ENCODE data around the gene LYZ.

Gene LYZ

GRCh38 chr12:69332815-69333358 is 15.3 kb upstream of the LYZ start:
- Histone ChIP-seq H3K4me1 (peaks cover 0 to 86% (median 26%) of the 10 kb centered on the region in 10 experiments; a peak in 14 of 20 replicates), H3K36me3 (no peaks in the 10 kb centered on the region; a peak in 1 of 22 replicates), H4K20me1 (no peaks in the 10 kb centered on the region), H3K27me3 (peaks cover 0 to 23% (median 13%) of the 10 kb centered on the region in 11 experiments; a peak in 17 of 22 replicates), H3K27ac (no peak overlapping the region; a peak in 1 of 22 replicates), H3K4me2 (peak overlapping the region in 3 of 11 experiments; percentile 10 to 51 (median 50); a peak in 2 of 22 replicates), H3K9ac (no peak overlapping the region), H3K4me3 (no peak overlapping the region), H3K9me3 (replicated peaks in 1 of 11) (peaks cover 0 to 22% (median 0%) of the 10 kb centered on the region in 11 experiments; a peak in 3 of 22 replicates)
- no peak for TF ChIP-seq Cebpa-rat (IDR thresholded peaks at IDR 0.05)

- peak overlapping the region in 3 of 11 experiments; percentile 3 to 98 (median 32); a peak in 4 of 22 replicates for H3K27ac ChIP-seq
- H3K4me3 ChIP-seq = no peak overlapping the region
- H4K20me1 ChIP-seq = no peaks in the 10 kb centered on the region
- peaks cover 0 to 23% (median 13%) of the 10 kb centered on the region in 11 experiments; a peak in 17 of 22 replicates for H3K27me3 ChIP-seq
- no peak for TF ChIP-seq Cebpa-rat (IDR thresholded peaks at IDR 0.05)
- H3K36me3 ChIP-seq = no peaks in the 10 kb centered on the region; a peak in 1 of 22 replicates
- H3K9me3 ChIP-seq (replicated peaks in 1 of 11) = peaks cover 0 to 24% (median 0%) of the 10 kb centered on the region in 11 experiments; a peak in 5 of 22 replicates
- no peak overlapping the region for H3K9ac ChIP-seq
- H3K4me1 ChIP-seq = peaks cover 0 to 90% (median 37%) of the 10 kb centered on the region in 10 experiments; a peak in 15 of 20 replicates
- peak overlapping the region in 1 of 11 experiments; percentile 51; a peak in 2 of 22 replicates for H3K4me2 ChIP-seq
Measured at GRCh38 chr12:69334158-69334557, 14.0 kb upstream of the LYZ start.

- H3K4me3 ChIP-seq = no peak overlapping the region
- peak overlapping the region; percentile 49 to 98 (median 90) for H3K27ac ChIP-seq
- H3K4me1 ChIP-seq = peaks cover 0 to 94% (median 47%) of the 10 kb centered on the region in 10 experiments; a peak in 14 of 20 replicates
- H3K9ac ChIP-seq = peak overlapping the region in 8 of 11 experiments; percentile 39 to 70 (median 66); a peak in 15 of 22 replicates
- H3K36me3 ChIP-seq = no peaks in the 10 kb centered on the region; a peak in 1 of 22 replicates
- TF ChIP-seq Cebpa-rat (IDR thresholded peaks at IDR 0.05) = no peak
- no peaks in the 10 kb centered on the region for H4K20me1 ChIP-seq
- peak overlapping the region in 8 of 11 experiments; percentile 2 to 79 (median 54); a peak in 14 of 22 replicates for H3K4me2 ChIP-seq
- no peaks in the 10 kb centered on the region for H3K27me3 ChIP-seq
- H3K9me3 ChIP-seq (replicated peaks in 1 of 11) = peaks cover 0 to 34% (median 0%) of the 10 kb centered on the region in 11 experiments; a peak in 5 of 22 replicates
Measured at GRCh38 chr12:69337311-69338090, 10.7 kb upstream of the LYZ start.

DNA sequence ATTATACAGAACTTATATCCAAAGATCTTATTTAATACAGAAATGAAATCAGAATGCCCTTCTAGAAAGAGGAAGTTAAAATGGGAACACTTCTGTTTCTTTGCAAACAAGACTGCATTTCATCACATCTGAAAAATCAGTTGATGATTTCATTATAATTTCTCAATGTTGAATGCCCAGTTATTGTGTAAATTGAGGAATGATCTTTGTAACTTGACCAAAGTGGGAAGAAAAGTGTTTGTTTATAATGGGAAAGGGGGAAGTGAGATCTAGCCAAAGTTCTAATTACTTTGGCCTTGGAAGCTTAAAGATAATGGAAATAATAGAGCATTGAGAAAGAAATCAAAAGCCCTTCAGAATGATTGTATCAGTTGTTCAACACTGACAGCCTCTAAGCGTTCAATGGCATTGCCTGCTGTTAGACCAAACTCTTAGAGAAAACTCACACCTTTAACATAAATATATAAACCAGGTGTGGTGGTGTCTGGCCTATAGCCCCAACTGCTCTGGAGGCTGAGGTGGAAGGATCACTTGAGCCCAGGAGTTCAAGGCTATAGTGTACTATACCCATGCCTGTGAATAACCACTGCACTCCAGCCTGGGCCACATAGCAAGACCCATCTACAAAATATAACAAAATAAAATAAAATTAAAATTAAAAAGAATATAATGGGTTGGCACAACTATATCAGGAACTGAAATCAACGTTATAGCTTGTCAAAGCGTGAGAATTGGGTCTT is 9.9 kb upstream of the LYZ start:
- H3K27ac ChIP-seq = peak overlapping the region; percentile 51 to 98 (median 90)
- H3K4me1 ChIP-seq = peaks cover 0 to 95% (median 50%) of the 10 kb centered on the region in 10 experiments; a peak in 14 of 20 replicates
- H3K4me2 ChIP-seq = peak overlapping the region in 8 of 11 experiments; percentile 6 to 90 (median 59); a peak in 15 of 22 replicates
- peak in 5 of 11 experiments; percentile 32 to 92 (median 65); a peak in 8 of 22 replicates for TF ChIP-seq Cebpa-rat (IDR thresholded peaks at IDR 0.05)
- no peaks in the 10 kb centered on the region for H4K20me1 ChIP-seq
- peak overlapping the region in 9 of 11 experiments; percentile 51 to 80 (median 77); a peak in 17 of 22 replicates for H3K9ac ChIP-seq
- no peak overlapping the region for H3K4me3 ChIP-seq
- no peaks in the 10 kb centered on the region; a peak in 1 of 22 replicates for H3K36me3 ChIP-seq
- H3K9me3 ChIP-seq (replicated peaks in 1 of 11) = peaks cover 0 to 34% (median 0%) of the 10 kb centered on the region in 11 experiments; a peak in 5 of 22 replicates
- H3K27me3 ChIP-seq = no peaks in the 10 kb centered on the region

- Histone ChIP-seq H3K4me3 (no peak overlapping the region), H3K9ac (peak overlapping the region in 7 of 11 experiments; percentile 69 to 80 (median 77); a peak in 12 of 22 replicates), H4K20me1 (no peaks in the 10 kb centered on the region), H3K9me3 (replicated peaks in 1 of 11) (peaks cover 0 to 34% (median 0%) of the 10 kb centered on the region in 11 experiments; a peak in 5 of 22 replicates), H3K27me3 (no peaks in the 10 kb centered on the region), H3K4me1 (peaks cover 0 to 95% (median 56%) of the 10 kb centered on the region in 10 experiments; a peak in 14 of 20 replicates), H3K36me3 (no peaks in the 10 kb centered on the region; a peak in 1 of 22 replicates), H3K27ac (peak overlapping the region; percentile 51 to 98 (median 90); a peak in 20 of 22 replicates), H3K4me2 (peak overlapping the region in 6 of 11 experiments; percentile 62 to 90 (median 79); a peak in 10 of 22 replicates)
- no peak for TF ChIP-seq Cebpa-rat (IDR thresholded peaks at IDR 0.05)
Measured at GRCh38 chr12:69338936-69339335, 9.2 kb upstream of the LYZ start.

DNA sequence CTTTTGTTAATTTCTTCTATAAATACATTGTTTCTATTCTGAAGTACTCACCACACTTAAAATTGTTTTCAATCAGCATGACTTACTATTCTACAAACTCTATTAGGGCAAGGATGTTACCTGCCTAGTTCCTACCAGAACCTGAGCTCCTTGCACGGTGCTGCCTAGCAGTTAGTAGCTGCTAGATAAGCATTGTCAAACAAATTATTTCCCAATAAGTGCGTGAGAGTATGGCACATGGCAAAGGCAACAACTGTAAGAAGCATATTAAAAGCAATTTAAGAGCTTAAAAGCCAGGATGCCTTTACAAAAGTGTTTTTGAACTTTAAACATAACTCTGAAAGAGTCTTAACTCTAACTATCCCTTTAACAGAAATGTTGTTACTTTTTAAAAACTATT is 8.2 kb upstream of the LYZ start:
- TF ChIP-seq Cebpa-rat (IDR thresholded peaks at IDR 0.05) = no peak
- H3K9ac ChIP-seq = peak overlapping the region in 3 of 11 experiments; percentile 12 to 79 (median 14); a peak in 3 of 22 replicates
- peak overlapping the region in 6 of 11 experiments; percentile 48 to 90 (median 79); a peak in 10 of 22 replicates for H3K4me2 ChIP-seq
- H3K27me3 ChIP-seq = no peaks in the 10 kb centered on the region
- H3K4me1 ChIP-seq = peaks cover 0 to 95% (median 59%) of the 10 kb centered on the region in 10 experiments; a peak in 14 of 20 replicates
- peak overlapping the region in 9 of 11 experiments; percentile 80 to 98 (median 93); a peak in 16 of 22 replicates for H3K27ac ChIP-seq
- no peak overlapping the region for H3K4me3 ChIP-seq
- peaks cover 0 to 29% (median 0%) of the 10 kb centered on the region in 11 experiments; a peak in 5 of 22 replicates for H3K9me3 ChIP-seq (replicated peaks in 1 of 11)
- H3K36me3 ChIP-seq = no peaks in the 10 kb centered on the region
- no peaks in the 10 kb centered on the region for H4K20me1 ChIP-seq

- H3K27me3 ChIP-seq = no peaks in the 10 kb centered on the region
- H3K4me3 ChIP-seq = no peak overlapping the region
- no peaks in the 10 kb centered on the region for H4K20me1 ChIP-seq
- peak overlapping the region in 4 of 11 experiments; percentile 15 to 54 (median 39); a peak in 5 of 22 replicates for H3K9ac ChIP-seq
- H3K4me2 ChIP-seq = peak overlapping the region in 7 of 11 experiments; percentile 17 to 90 (median 79); a peak in 13 of 22 replicates
- H3K36me3 ChIP-seq = no peaks in the 10 kb centered on the region
- peaks cover 0 to 24% (median 0%) of the 10 kb centered on the region in 11 experiments; a peak in 5 of 22 replicates for H3K9me3 ChIP-seq (replicated peaks in 1 of 11)
- peak overlapping the region in 8 of 11 experiments; percentile 5 to 98 (median 92); a peak in 13 of 22 replicates for H3K27ac ChIP-seq
- TF ChIP-seq Cebpa-rat (IDR thresholded peaks at IDR 0.05) = no peak
- H3K4me1 ChIP-seq = peaks cover 0 to 97% (median 63%) of the 10 kb centered on the region in 10 experiments; a peak in 14 of 20 replicates
Measured at GRCh38 chr12:69341328-69341727, 6.9 kb upstream of the LYZ start.

Data from BLaER1 treated with 17β-estradiol and CSF1 and Interleukin-3, amounts not matched to agents 10 nM and 100 nM (cell line).